Subcutaneous adipose tissue (tissue), 4 donors: ENCODE results near the gene NGFR. TPM values are rescaled to one million over a fixed set of nuclear protein-coding genes. Genes with fewer than 3 reads are reported as not detected.

Experiments
- total RNA-seq, 4 donors: library from RNA; depleted of rRNA; stranded (reverse); fragments of >200 nt; gene quantifications; one replicate each; pipeline ENCODE4 v1.1.0, GENCODE V29; 2016
- TF ChIP-seq, protein P1 (sequence below): fragments of 450-650 bp; IDR thresholded peaks from one replicate; pipeline ENCODE4 v1.5.1; 2016; ENCODE audit warnings: low read depth, mild to moderate bottlenecking, control low read depth, antibody characterized with exemption, moderate library complexity

NGFR gene
- total RNA-seq, 4 donors from 2014 or later = 0.51 to 2.8 (median 1.9) TPM

DNA sequence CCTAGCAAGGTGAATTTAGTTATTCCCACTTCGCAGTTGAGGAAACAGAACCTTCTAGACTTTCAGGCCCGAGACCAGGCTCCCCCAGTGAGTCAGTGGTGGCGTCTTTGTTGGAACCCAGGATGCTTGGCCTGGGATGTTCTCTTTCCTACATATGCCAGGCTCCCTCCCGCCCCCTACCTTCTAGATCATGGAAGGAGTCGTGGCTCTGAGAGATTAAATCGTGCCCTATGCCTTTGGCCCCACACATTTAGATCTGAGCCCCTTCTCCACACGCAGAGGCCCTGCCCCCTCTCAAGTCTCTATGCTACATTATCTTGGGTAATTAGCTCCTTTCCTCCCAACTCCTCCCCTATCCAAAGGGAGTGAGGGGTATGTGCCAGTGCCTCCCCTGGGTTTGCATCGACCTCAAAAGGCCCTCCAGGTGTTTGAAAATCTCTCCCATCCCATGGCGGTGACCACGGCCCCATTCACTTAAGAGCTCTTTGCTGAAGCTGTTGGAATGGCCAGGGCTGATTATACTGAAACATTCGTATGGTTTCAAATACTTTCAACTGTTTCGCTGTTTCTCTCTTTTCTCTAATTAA, 3.0 kb downstream of the NGFR start:
- TF ChIP-seq, protein P1, sequence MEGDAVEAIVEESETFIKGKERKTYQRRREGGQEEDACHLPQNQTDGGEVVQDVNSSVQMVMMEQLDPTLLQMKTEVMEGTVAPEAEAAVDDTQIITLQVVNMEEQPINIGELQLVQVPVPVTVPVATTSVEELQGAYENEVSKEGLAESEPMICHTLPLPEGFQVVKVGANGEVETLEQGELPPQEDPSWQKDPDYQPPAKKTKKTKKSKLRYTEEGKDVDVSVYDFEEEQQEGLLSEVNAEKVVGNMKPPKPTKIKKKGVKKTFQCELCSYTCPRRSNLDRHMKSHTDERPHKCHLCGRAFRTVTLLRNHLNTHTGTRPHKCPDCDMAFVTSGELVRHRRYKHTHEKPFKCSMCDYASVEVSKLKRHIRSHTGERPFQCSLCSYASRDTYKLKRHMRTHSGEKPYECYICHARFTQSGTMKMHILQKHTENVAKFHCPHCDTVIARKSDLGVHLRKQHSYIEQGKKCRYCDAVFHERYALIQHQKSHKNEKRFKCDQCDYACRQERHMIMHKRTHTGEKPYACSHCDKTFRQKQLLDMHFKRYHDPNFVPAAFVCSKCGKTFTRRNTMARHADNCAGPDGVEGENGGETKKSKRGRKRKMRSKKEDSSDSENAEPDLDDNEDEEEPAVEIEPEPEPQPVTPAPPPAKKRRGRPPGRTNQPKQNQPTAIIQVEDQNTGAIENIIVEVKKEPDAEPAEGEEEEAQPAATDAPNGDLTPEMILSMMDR = no peak

DNA sequence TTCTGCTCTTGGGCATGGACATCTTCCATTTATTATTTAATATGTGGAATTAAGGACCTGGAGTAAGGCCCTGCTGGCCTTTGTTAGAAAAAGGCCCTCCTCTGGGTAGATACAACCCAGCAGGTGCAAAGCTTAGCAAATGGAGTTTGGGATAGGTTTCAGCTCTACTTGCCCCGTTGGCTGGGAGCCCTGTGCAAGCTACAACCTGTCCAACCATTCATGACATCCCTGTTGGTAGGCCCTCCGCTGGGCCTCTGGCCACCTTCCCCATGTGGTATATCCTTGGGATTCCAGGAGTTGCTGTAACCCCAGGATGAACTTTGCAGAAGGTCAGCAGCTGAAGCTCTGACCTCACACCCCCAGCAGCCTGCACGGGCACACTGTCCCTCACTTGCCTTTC, 6.4 kb downstream of the NGFR start:
- TF ChIP-seq, protein P1 = no peak

DNA sequence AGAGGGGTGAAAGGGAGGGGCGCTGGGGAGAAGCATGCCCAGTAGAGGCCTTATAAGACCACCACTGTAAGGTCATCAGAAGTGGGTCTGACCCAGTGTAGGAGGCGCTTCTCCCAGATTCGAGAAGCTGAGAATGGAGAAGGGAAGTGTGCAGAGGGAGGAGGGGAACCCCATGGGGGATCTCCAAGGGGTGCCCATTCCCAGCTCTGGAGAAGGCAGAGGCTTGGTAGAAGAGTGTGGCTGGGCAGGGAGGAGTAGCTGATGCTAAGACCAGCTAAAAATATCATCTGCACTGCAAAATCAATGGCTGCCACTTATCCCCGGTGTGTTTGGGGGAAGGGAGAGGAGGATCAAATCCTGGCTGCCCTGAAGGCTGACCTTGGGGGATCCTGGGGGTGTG, 7.2 kb downstream of the NGFR start:
- TF ChIP-seq, protein P1 = no peak

DNA sequence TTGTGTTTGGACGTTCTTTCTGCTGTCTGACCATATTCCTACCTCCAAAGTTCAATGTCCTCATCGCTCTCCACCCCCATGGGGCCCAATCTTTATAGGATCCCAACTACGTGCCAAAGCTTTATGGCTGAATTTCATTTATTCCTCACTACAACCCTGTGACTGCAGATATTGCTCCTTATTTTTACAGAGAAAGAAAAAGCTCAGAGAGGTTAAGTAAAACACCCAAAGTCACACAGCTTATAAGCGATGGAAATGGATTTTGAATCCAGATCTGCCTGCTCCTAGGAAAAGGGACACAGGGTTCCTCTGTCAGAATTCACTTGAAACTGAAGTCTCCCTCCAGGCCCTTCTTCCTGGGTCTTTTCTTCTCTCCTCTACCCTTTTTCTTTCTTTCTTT, 9.3 kb downstream of the NGFR start:
- TF ChIP-seq, protein P1 = no peak

DNA sequence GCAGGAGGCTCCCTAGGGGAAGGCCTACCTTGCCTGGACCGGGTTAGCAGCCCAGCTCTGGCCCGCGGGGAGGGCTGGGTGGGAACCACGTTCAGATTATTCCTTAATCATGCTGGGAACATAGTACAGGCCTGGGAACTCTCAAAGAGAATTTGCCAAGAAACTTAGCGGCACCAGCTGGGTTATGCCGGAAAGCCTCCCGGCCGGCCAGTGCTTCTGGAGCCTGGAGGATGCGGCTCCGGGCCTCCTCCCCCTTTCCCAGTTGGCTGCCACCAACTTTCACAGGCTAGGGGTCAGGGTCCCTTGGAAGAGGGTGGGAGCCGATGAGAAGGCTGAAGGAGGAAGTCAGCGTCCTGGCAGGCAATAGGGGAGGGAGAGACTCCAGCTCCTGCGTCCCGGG, 10.8 kb downstream of the NGFR start:
- TF ChIP-seq, protein P1 = no peak

DNA sequence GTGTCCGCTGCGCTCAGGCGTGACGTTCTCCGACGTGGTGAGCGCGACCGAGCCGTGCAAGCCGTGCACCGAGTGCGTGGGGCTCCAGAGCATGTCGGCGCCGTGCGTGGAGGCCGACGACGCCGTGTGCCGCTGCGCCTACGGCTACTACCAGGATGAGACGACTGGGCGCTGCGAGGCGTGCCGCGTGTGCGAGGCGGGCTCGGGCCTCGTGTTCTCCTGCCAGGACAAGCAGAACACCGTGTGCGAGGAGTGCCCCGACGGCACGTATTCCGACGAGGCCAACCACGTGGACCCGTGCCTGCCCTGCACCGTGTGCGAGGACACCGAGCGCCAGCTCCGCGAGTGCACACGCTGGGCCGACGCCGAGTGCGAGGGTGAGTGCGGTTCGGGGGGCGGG, 11.2 kb downstream of the NGFR start:
- TF ChIP-seq, protein P1 = no peak

DNA sequence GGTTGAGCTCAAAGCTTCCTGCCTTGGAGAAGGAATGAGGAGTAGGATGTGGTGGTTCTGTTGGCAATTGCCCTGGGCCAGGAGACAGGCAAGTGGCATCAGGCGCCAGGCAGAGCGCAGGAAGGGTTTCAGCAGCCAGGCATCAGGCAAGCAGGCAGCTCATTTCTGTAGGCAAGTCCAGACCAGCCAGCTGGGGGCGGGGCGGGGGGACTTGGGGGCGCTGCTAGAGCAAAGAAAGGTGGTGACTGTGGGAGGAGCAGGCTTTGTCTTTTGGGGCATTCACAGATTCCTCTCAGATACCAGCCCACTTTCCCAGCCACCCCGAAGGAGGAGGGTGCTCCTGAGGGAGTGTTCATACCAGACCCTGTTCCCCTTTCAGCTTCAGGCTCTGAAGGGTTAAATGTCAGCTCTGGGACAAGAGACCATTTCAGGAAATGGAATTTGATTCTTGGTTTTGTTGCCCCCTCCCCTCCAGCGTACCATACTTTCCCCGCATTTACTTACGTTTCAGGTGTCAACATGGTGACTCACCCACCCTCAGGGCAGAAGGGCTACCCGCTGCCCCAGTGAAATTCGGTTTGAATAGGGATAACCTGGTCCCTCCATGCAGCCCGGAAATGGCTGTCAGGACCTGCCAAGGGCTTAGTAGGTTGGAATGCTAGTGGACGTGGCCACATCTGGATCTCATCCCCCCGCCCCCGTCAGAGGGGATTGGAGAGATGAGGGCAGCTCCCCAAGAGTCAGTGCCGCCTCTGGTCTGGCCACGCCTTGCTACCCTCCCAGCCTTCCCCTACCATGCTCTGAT, 13.2 kb downstream of the NGFR start:
- TF ChIP-seq, protein P1 = no peak
